Measurements from ENCODE around the gene ANP32A. TPM values are rescaled to one million over a fixed set of nuclear protein-coding genes. Genes with fewer than 3 reads are reported as not detected.

The ANP32A gene
- total RNA-seq, 1 donor from 2014 or later, result 65.8 TPM

GRCh38 chr15:68815598-68815997 is 5.1 kb downstream of the ANP32A start:
- DNase-seq (ENCODE audit: low read depth), result no peak
- no peak overlapping the region for H3K4me3 ChIP-seq (ENCODE audit: low read depth, low read length)
- no peak for TF ChIP-seq CTCF (conservative IDR thresholded peaks at IDR 0.05; ENCODE audit: low read depth, low read length)

GRCh38 chr15:68814596-68814995 is 6.1 kb downstream of the ANP32A start:
- H3K4me3 ChIP-seq (ENCODE audit: low read depth, low read length), result no peak overlapping the region
- TF ChIP-seq CTCF (conservative IDR thresholded peaks at IDR 0.05; ENCODE audit: low read depth, low read length), result no peak
- DNase-seq (ENCODE audit: low read depth), result no peak

- no peak for TF ChIP-seq CTCF (conservative IDR thresholded peaks at IDR 0.05; ENCODE audit: low read depth, low read length)
- no peak for DNase-seq (ENCODE audit: low read depth)
- H3K4me3 ChIP-seq (ENCODE audit: low read depth, low read length), result no peak overlapping the region
These were observed 7.9 kb downstream of the ANP32A start for GRCh38 chr15:68812597-68813431.

GRCh38 chr15:68812069-68812468 is 8.6 kb downstream of the ANP32A start:
- H3K4me3 ChIP-seq (ENCODE audit: low read depth, low read length), result no peak overlapping the region
- DNase-seq (ENCODE audit: low read depth), result no peak
- no peak for TF ChIP-seq CTCF (conservative IDR thresholded peaks at IDR 0.05; ENCODE audit: low read depth, low read length)

DNA sequence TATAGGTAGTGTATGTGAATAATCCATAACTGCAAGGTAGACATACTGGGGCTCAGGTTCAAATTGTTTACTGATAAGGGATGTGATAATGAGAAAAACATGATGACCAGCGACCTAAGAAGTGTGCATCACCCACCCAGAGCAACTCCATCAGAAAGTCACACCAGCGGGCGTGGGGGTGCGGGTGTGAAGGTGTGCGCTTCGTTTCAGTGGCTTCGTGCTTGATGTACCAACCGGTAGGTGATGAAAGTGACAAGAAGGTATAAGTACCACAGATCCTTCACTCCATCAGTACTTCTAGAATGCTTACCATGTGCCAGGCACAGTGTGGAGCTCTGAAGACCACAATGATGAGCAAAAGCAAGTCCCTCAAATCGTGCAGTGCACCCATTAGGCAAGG is 11.2 kb downstream of the ANP32A start:
- no peak for TF ChIP-seq CTCF (conservative IDR thresholded peaks at IDR 0.05; ENCODE audit: low read depth, low read length)
- no peak overlapping the region for H3K4me3 ChIP-seq (ENCODE audit: low read depth, low read length)
- DNase-seq (ENCODE audit: low read depth), result no peak

DNA sequence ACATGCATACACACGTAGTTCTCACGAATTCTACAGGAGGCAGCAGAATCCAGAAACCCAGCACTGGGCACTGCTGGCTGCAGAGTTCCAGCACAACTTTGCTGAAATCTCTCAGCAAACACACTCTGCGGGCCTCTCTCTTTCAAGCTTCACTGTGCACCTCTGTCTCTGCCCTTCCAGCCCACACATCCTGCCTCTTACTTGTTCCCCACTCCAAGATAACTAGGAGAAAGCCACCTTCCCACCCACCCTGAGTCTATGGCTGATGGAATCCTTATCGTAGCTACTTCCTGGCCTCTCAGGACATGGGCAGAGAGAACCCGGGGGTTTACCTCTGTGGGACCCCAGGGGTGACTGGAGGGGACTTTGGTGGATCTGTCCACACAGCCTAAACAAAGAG is 11.9 kb downstream of the ANP32A start:
- no peak for DNase-seq (ENCODE audit: low read depth)
- TF ChIP-seq CTCF (conservative IDR thresholded peaks at IDR 0.05; ENCODE audit: low read depth, low read length), result no peak
- H3K4me3 ChIP-seq (ENCODE audit: low read depth, low read length), result no peak overlapping the region

DNA sequence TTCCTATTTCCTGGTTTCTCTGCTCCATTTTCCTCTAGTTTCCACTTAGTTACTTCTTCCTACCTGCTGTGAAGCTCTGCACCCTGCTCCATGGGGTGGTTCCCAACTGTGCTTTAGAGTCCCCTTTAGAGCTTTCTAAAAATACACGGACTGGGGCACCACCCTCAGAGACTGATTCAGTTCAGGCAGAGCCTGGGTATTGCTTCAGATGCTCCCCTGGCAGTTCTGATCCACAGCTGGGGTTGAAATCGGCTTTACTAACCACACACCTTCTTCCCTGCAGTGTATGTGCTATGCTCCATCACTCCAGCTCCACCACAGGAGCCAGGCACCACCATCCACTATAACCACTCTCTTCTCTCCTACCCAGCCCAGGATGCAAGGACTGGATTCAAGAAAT is 12.6 kb downstream of the ANP32A start:
- TF ChIP-seq CTCF (conservative IDR thresholded peaks at IDR 0.05; ENCODE audit: low read depth, low read length), result no peak
- H3K4me3 ChIP-seq (ENCODE audit: low read depth, low read length), result no peak overlapping the region
- no peak for DNase-seq (ENCODE audit: low read depth)
